Mucosa of rectum (tissue), 2 donors: ENCODE results near the gene BAD.

Experiments used
- H3K27ac ChIP-seq, 2 donors: one replicate each; pipeline ENCODE4 v1.7.0; 2013; ENCODE audit warnings: inconsistent platforms in 2 of 2, low read depth in 2 of 2, low read length in 2 of 2
- H3K27me3 ChIP-seq, 2 donors: one replicate each; pipeline ENCODE4 v1.7.0; 2013; ENCODE audit warnings: low read length in 2 of 2; ENCODE audit not compliant: control insufficient read depth in 2 of 2, insufficient read depth in 2 of 2
- H3K36me3 ChIP-seq, 2 donors: one replicate each; pipeline ENCODE4 v1.7.0; 2013; ENCODE audit warnings: low read length in 2 of 2; ENCODE audit not compliant: control insufficient read depth in 2 of 2, insufficient read depth in 2 of 2
- H3K4me1 ChIP-seq, 2 donors: one replicate each; pipeline ENCODE4 v1.7.0; 2013; ENCODE audit warnings: low read length in 2 of 2, mild to moderate bottlenecking in 1 of 2; ENCODE audit not compliant: control insufficient read depth in 2 of 2, insufficient read depth in 2 of 2
- H3K4me3 ChIP-seq, 2 donors: one replicate each; pipeline ENCODE4 v1.7.0; 2013; ENCODE audit warnings: low read length in 2 of 2
- H3K9ac ChIP-seq, 2 donors: one replicate each; pipeline ENCODE4 v1.7.0; 2013; ENCODE audit warnings: low read length in 2 of 2, low read depth in 1 of 2, mild to moderate bottlenecking in 1 of 2
- H3K9me3 ChIP-seq, 2 donors: one replicate each; pipeline ENCODE4 v1.7.0; 2013; ENCODE audit warnings: low read length in 2 of 2; ENCODE audit not compliant: control insufficient read depth in 2 of 2
- donor health status: healthy.
- donor health status: Normal muscosa, but diverticular disease.

The BAD gene

DNA sequence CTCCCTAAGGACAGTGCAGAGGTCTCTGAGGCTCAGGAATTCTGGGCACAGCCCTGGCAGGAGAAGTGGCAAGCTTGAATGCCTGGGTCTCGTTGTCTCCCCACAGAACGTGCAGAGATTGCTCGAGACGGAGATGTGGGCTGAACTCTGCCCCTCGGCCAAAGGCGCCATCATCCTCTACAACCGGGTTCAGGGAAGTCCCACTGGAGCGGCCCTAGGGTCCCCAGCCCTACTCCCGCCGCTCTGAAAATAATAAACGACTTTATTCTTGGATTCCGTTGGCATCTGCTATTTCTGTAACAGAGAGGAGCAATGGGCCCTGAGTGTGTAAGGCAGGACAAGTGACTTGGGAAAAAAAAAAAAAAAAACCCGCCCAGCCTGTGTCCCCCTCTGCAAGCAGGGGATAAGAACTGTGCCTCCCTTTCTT is 54.7 kb downstream of the BAD start:
- Histone ChIP-seq H3K36me3 (no peaks in the 10 kb centered on the region), H3K27ac (peak overlapping the region; percentile 85 to 90), H3K27me3 (no peaks in the 10 kb centered on the region), H3K4me1 (peaks cover 46 to 50% of the 10 kb centered on the region in 2 donors), H3K9me3 (no peaks in the 10 kb centered on the region), H3K9ac (peak overlapping the region; percentile 68 to 95), H3K4me3 (peak overlapping the region; percentile 83 to 91)

DNA sequence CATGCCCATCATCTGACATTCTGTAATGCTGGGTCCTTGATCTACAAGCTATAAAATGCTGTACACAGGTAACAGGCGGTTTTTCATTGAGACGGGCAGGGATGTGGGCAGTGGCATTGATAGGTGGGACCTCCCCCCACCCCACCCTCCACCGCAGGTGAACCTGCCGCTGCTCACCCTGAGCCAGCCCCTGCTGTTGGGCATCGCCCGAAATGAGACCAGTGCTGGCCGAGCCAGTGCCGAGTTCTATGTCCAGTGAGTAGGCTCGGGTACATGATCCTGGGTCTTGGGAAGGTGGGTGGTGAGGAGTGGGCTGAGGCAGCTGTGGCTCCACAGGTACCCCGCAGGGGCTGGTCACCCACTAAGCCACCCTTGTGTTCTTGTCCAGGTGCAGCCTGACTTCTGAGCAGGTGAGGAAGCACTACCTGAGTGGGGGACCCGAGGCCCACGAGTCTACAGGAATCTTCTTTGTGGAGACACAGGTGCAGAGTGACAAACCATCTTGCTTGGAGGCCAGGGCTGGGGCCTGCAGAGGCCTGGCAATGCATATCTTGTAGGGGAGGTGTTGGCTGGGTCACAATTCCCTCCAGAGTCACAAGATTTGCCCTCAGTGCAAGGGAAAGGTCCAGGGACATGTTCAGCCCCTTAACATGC is 55.2 kb downstream of the BAD start:
- peak overlapping the region in 1 of 2 donors; percentile 90 for H3K27ac ChIP-seq

GRCh38 chr11:64227405-64227956 is 57.0 kb downstream of the BAD start:
- Histone ChIP-seq H3K9me3 (no peaks in the 10 kb centered on the region), H3K36me3 (peaks cover 0 to 3% of the 10 kb centered on the region in 2 donors), H3K4me3 (peak overlapping the region; percentile 92 to 94), H3K9ac (peak overlapping the region; percentile 96 to 98), H3K27me3 (no peaks in the 10 kb centered on the region), H3K4me1 (peaks cover 42% of the 10 kb centered on the region in 2 donors), H3K27ac (peak overlapping the region; percentile 93 to 96)

More for the DNA sequence above, 55.2 kb downstream of the BAD start:
- H3K4me3 ChIP-seq = peak overlapping the region; percentile 83 to 91
- H3K27me3 ChIP-seq = no peaks in the 10 kb centered on the region
- H3K4me1 ChIP-seq = peaks cover 47 to 50% of the 10 kb centered on the region in 2 donors
- no peaks in the 10 kb centered on the region for H3K9me3 ChIP-seq
- peak overlapping the region in 1 of 2 donors; percentile 95 for H3K9ac ChIP-seq
- H3K36me3 ChIP-seq = no peaks in the 10 kb centered on the region

- peaks cover 39 to 40% of the 10 kb centered on the region in 2 donors for H3K4me1 ChIP-seq
- H3K27me3 ChIP-seq = no peaks in the 10 kb centered on the region
- peaks cover 0 to 3% of the 10 kb centered on the region in 2 donors for H3K36me3 ChIP-seq
- no peaks in the 10 kb centered on the region for H3K9me3 ChIP-seq
- peak overlapping the region; percentile 93 to 96 for H3K27ac ChIP-seq
- peak overlapping the region; percentile 96 to 98 for H3K9ac ChIP-seq
- peak overlapping the region; percentile 92 to 94 for H3K4me3 ChIP-seq
Measured at GRCh38 chr11:64226507-64227051, 57.9 kb downstream of the BAD start.

DNA sequence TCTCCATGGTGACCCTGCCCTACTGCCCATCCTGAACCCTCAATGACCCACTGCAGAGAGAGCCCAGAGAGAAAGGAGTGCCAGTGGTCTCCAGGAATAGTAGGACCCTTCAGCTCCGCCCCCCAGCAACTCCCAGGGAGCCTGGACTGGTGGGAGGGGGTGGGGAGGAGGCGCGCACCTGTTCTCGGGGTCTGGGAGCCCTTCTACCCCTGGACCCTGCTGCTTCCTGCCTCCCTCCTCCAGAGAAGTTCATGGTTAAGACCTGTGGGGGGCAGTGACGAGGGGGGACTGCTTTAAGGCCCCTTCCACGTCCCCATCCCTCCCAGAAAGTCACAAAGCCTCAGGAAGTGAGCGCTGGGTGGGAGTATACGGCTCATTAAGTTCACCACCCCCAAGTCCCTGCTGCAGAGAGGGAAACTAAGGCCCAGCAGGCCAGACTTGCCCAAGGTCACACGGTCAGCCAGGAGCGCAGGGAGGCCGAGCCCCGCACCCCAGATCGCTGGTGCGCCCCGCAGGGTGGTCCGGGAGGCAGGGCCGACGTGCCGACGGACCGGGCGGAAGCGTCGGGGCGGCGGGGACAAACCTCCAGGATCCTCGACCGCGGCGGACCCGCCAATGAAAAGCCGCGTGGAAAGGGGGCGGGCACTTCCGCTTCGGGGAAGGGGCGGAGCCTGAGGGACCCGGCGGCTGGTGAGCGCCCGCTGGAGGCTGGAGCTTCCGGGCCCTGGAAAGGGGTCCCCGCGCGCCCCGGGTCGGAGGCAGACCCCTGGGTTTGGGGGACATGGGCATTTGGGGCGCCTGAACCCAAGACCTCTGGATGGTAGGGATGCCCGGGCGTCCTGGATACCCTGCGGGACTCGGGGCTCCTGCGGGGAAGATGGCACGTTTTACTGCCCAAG is 58.6 kb downstream of the BAD start, which contains the start of the genes NUDT22 and TRPT1:
TSS of gene NUDT22 (plus strand) at position 667 of the 899 bp plus-strand sequence. CDS start 379 bp downstream, outside the sequence.
TSS of gene TRPT1 (minus strand) at position 579 of the 899 bp plus-strand sequence. CDS start at position 253, 326 bp downstream.
- H3K4me1 ChIP-seq = peaks cover 34 to 35% of the 10 kb centered on the region in 2 donors
- H3K27me3 ChIP-seq = no peaks in the 10 kb centered on the region
- H3K9ac ChIP-seq = peak within 1 kb of the TSS; percentile 96 to 98
- H3K9me3 ChIP-seq = no peaks in the 10 kb centered on the region
- H3K4me3 ChIP-seq = peak within 1 kb of the TSS; percentile 92 to 94
- H3K27ac ChIP-seq = peak within 1 kb of the TSS; percentile 93 to 96
- H3K36me3 ChIP-seq = peaks cover 3% of the 10 kb centered on the region in 2 donors

- H3K4me3 ChIP-seq = peak overlapping the region; percentile 92 to 94
- H3K4me1 ChIP-seq = peaks cover 31 to 34% of the 10 kb centered on the region in 2 donors
- H3K27ac ChIP-seq = peak overlapping the region; percentile 93 to 96
- H3K36me3 ChIP-seq = peaks cover 9 to 10% of the 10 kb centered on the region in 2 donors
- peak overlapping the region; percentile 95 to 98 for H3K9ac ChIP-seq
- no peaks in the 10 kb centered on the region for H3K9me3 ChIP-seq
- no peaks in the 10 kb centered on the region for H3K27me3 ChIP-seq
Measured at GRCh38 chr11:64224891-64225607, 59.4 kb downstream of the BAD start.

DNA sequence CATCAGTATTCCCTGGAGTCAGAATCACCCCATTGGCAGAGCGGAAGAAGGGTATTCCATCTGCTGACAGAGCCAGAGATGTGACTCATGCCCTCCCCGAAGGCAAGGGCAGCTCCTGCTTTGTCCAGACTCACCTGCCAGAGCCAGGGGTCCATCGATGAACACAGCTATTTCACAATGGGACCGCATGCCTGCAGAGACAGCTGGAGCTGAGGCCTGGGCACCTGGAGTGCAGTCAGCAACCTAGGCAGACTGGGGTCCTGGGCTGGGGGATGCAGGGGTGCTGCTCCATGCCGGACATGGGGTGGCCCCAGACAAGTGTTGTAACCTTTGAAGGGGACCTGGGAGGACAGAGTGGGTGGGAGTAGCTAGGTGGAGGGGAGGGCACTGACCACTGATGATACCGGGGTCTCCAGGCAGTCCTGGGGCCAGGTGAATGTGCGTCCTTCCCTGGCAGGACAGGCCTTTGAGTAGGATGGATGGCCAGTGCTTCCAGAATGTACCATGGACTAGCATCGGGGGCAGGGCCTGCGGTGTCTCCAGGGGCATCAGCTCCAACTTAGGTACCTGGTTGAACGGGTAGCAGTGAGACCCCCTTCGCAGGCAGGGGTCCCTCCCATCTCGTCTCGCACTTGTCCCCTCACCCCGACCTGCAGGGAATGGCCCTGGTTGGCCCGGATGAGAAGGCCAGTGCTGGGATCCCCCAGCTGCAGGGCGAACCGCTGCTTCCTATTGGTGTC is 60.1 kb downstream of the BAD start:
- no peak overlapping the region for H3K27ac ChIP-seq

DNA sequence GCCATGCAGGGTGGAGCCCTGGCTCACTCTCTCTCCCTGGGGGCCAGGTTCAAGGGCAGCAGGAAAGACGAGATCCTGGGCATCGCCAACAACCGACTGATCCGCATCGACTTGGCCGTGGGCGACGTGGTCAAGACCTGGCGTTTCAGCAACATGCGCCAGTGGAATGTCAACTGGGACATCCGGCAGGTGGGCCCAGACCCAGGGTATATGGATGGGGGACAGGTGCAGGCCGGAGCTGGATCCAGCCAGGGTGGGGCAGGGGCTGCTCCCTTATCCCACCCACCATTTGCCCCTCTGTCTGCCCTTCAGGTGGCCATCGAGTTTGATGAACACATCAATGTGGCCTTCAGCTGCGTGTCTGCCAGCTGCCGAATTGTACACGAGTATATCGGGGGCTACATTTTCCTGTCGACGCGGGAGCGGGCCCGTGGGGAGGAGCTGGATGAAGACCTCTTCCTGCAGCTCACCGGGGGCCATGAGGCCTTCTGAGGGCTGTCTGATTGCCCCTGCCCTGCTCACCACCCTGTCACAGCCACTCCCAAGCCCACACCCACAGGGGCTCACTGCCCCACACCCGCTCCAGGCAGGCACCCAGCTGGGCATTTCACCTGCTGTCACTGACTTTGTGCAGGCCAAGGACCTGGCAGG is 61.3 kb downstream of the BAD start:
- Histone ChIP-seq H3K27ac (peak overlapping the region in 1 of 2 donors; percentile 51), H3K4me1 (peaks cover 19 to 25% of the 10 kb centered on the region in 2 donors), H3K9me3 (no peaks in the 10 kb centered on the region), H3K27me3 (no peaks in the 10 kb centered on the region), H3K4me3 (no peak overlapping the region), H3K36me3 (peaks cover 13 to 14% of the 10 kb centered on the region in 2 donors), H3K9ac (no peak overlapping the region)

More for the DNA sequence above, 60.1 kb downstream of the BAD start:
- Histone ChIP-seq H3K4me1 (peaks cover 23 to 27% of the 10 kb centered on the region in 2 donors), H3K4me3 (no peak overlapping the region), H3K36me3 (peaks cover 12 to 13% of the 10 kb centered on the region in 2 donors), H3K9ac (no peak overlapping the region), H3K9me3 (no peaks in the 10 kb centered on the region), H3K27me3 (no peaks in the 10 kb centered on the region)
